ENCODE results near the gene CNST.
"Not testable (repeated sequence)": the region's sequence is repeated elsewhere in the genome, so short reads cannot be mapped to it uniquely, and the experiment has no call there.

CNST gene

GRCh38 chr1:246617156-246617555 is 50.9 kb downstream of the CNST start:
- H3K36me3 Mint-ChIP-seq: peaks cover 6% of the 10 kb centered on the region
- H3K9me3 Mint-ChIP-seq: no peaks in the 10 kb centered on the region
- H3K27ac Mint-ChIP-seq: peak overlapping the region; percentile 30
- H3K4me3 Mint-ChIP-seq: no peak overlapping the region
- no peaks in the 10 kb centered on the region for H3K27me3 Mint-ChIP-seq
- peaks cover 29% of the 10 kb centered on the region for H3K4me1 Mint-ChIP-seq

GRCh38 chr1:246617768-246618167 is 51.5 kb downstream of the CNST start:
- H3K4me1 Mint-ChIP-seq: peaks cover 26% of the 10 kb centered on the region
- no peaks in the 10 kb centered on the region for H3K9me3 Mint-ChIP-seq
- H3K36me3 Mint-ChIP-seq: peaks cover 8% of the 10 kb centered on the region
- no peaks in the 10 kb centered on the region for H3K27me3 Mint-ChIP-seq
- no peak overlapping the region for H3K4me3 Mint-ChIP-seq
- H3K27ac Mint-ChIP-seq: peak overlapping the region; percentile 9

- Mint-ChIP-seq H3K9me3 (no peaks in the 10 kb centered on the region), H3K4me1 (peaks cover 20% of the 10 kb centered on the region), H3K36me3 (peaks cover 8% of the 10 kb centered on the region), H3K4me3 (no peak overlapping the region), H3K27me3 (no peaks in the 10 kb centered on the region), H3K27ac (no peak overlapping the region)
Measured at GRCh38 chr1:246618240-246618808, 52.1 kb downstream of the CNST start.

- H3K36me3 Mint-ChIP-seq: peaks cover 13% of the 10 kb centered on the region
- no peak overlapping the region for H3K27ac Mint-ChIP-seq
- H3K9me3 Mint-ChIP-seq: no peaks in the 10 kb centered on the region
- no peak overlapping the region for H3K4me3 Mint-ChIP-seq
- H3K4me1 Mint-ChIP-seq: peaks cover 15% of the 10 kb centered on the region
- no peaks in the 10 kb centered on the region for H3K27me3 Mint-ChIP-seq
Measured at GRCh38 chr1:246622035-246622652, 55.9 kb downstream of the CNST start.

GRCh38 chr1:246624091-246624490 is 57.8 kb downstream of the CNST start:
- no peaks in the 10 kb centered on the region for H3K9me3 Mint-ChIP-seq
- no peak overlapping the region for H3K27ac Mint-ChIP-seq
- H3K36me3 Mint-ChIP-seq: peaks cover 18% of the 10 kb centered on the region
- H3K27me3 Mint-ChIP-seq: no peaks in the 10 kb centered on the region
- no peak overlapping the region for H3K4me3 Mint-ChIP-seq
- H3K4me1 Mint-ChIP-seq: peaks cover 10% of the 10 kb centered on the region

- Mint-ChIP-seq H3K27me3 (no peaks in the 10 kb centered on the region), H3K4me1 (peaks cover 13% of the 10 kb centered on the region), H3K4me3 (no peak overlapping the region), H3K9me3 (no peaks in the 10 kb centered on the region), H3K36me3 (peaks cover 15% of the 10 kb centered on the region), H3K27ac (no peak overlapping the region)
Measured at GRCh38 chr1:246629030-246629429, 62.8 kb downstream of the CNST start.

- Mint-ChIP-seq H3K27ac (no peak overlapping the region), H3K4me1 (peaks cover 10% of the 10 kb centered on the region), H3K27me3 (no peaks in the 10 kb centered on the region), H3K36me3 (peaks cover 18% of the 10 kb centered on the region), H3K9me3 (no peaks in the 10 kb centered on the region), H3K4me3 (no peak overlapping the region)
Measured at GRCh38 chr1:246629976-246630375, 63.7 kb downstream of the CNST start.

GRCh38 chr1:246631426-246631825 is 65.2 kb downstream of the CNST start:
- peaks cover 10% of the 10 kb centered on the region for H3K4me1 Mint-ChIP-seq
- H3K9me3 Mint-ChIP-seq: no peaks in the 10 kb centered on the region
- no peaks in the 10 kb centered on the region for H3K27me3 Mint-ChIP-seq
- H3K36me3 Mint-ChIP-seq: peaks cover 14% of the 10 kb centered on the region
- H3K4me3 Mint-ChIP-seq: no peak overlapping the region
- no peak overlapping the region for H3K27ac Mint-ChIP-seq

GRCh38 chr1:246632281-246633168 is 66.3 kb downstream of the CNST start:
- H3K4me3 Mint-ChIP-seq: no peak overlapping the region
- peaks cover 6% of the 10 kb centered on the region for H3K36me3 Mint-ChIP-seq

GRCh38 chr1:246634659-246635058 is 68.4 kb downstream of the CNST start:
- H3K4me1 Mint-ChIP-seq, H3K4me3 Mint-ChIP-seq, H3K27me3 Mint-ChIP-seq, H3K27ac Mint-ChIP-seq, H3K9me3 Mint-ChIP-seq, H3K36me3 Mint-ChIP-seq: not testable (repeated sequence)

More at GRCh38 chr1:246632281-246633168, 66.3 kb downstream of the CNST start:
- no peak overlapping the region for H3K27ac Mint-ChIP-seq
- no peaks in the 10 kb centered on the region for H3K27me3 Mint-ChIP-seq
- no peaks in the 10 kb centered on the region for H3K9me3 Mint-ChIP-seq
- H3K4me1 Mint-ChIP-seq: peaks cover 3% of the 10 kb centered on the region

GRCh38 chr1:246638941-246639655 is 72.8 kb downstream of the CNST start:
- Mint-ChIP-seq H3K27ac (no peak overlapping the region), H3K27me3 (no peaks in the 10 kb centered on the region), H3K9me3 (no peaks in the 10 kb centered on the region), H3K4me1 (peaks cover 6% of the 10 kb centered on the region), H3K4me3 (no peak overlapping the region), H3K36me3 (peaks cover 17% of the 10 kb centered on the region)

- Mint-ChIP-seq H3K4me1 (peaks cover 6% of the 10 kb centered on the region), H3K27me3 (no peaks in the 10 kb centered on the region)
Measured at GRCh38 chr1:246639732-246640131, 73.5 kb downstream of the CNST start.

GRCh38 chr1:246640747-246641146 is 74.5 kb downstream of the CNST start:
- Mint-ChIP-seq H3K4me1 (peaks cover 6% of the 10 kb centered on the region), H3K27me3 (no peaks in the 10 kb centered on the region), H3K4me3 (no peak overlapping the region), H3K36me3 (peaks cover 22% of the 10 kb centered on the region), H3K27ac (no peak overlapping the region), H3K9me3 (no peaks in the 10 kb centered on the region)

More at GRCh38 chr1:246639732-246640131, 73.5 kb downstream of the CNST start:
- Mint-ChIP-seq H3K36me3 (peaks cover 18% of the 10 kb centered on the region), H3K4me3 (no peak overlapping the region), H3K27ac (peak overlapping the region; percentile 61), H3K9me3 (no peaks in the 10 kb centered on the region)

GRCh38 chr1:246641394-246641793 is 75.1 kb downstream of the CNST start:
- no peak overlapping the region for H3K27ac Mint-ChIP-seq
- H3K4me1 Mint-ChIP-seq: peaks cover 6% of the 10 kb centered on the region
- peaks cover 22% of the 10 kb centered on the region for H3K36me3 Mint-ChIP-seq
- no peaks in the 10 kb centered on the region for H3K27me3 Mint-ChIP-seq
- H3K9me3 Mint-ChIP-seq: no peaks in the 10 kb centered on the region
- no peak overlapping the region for H3K4me3 Mint-ChIP-seq

GRCh38 chr1:246642719-246643118 is 76.5 kb downstream of the CNST start:
- peaks cover 25% of the 10 kb centered on the region for H3K36me3 Mint-ChIP-seq
- no peaks in the 10 kb centered on the region for H3K9me3 Mint-ChIP-seq
- peaks cover 10% of the 10 kb centered on the region for H3K4me1 Mint-ChIP-seq
- H3K4me3 Mint-ChIP-seq: no peak overlapping the region
- no peak overlapping the region for H3K27ac Mint-ChIP-seq
- H3K27me3 Mint-ChIP-seq: no peaks in the 10 kb centered on the region

Data from activated naive CD4-positive, alpha-beta T cell treated with anti-CD3 and anti-CD28 coated beads, Interleukin-2, amount 50 U/mL, for 24 hours (primary cell).